GM19397 (cell line): ENCODE results near the gene CPZ.

ENCODE experiments used
- ATAC-seq: cut with Tn5 transposase; IDR thresholded peaks from one replicate; pipeline ENCODE4 v1.9.1; 2021; ENCODE audit warnings: mild to moderate bottlenecking, moderate library complexity; ENCODE audit not compliant: unreplicated experiment

CPZ gene

GRCh38 chr4:8592366-8593263 lies at the start of gene CPZ:
Gene CPZ, plus strand, starts transcription at chr4:8592765. Its CDS starts 69 bp downstream, at chr4:8592834.
- ATAC-seq: no peak

DNA sequence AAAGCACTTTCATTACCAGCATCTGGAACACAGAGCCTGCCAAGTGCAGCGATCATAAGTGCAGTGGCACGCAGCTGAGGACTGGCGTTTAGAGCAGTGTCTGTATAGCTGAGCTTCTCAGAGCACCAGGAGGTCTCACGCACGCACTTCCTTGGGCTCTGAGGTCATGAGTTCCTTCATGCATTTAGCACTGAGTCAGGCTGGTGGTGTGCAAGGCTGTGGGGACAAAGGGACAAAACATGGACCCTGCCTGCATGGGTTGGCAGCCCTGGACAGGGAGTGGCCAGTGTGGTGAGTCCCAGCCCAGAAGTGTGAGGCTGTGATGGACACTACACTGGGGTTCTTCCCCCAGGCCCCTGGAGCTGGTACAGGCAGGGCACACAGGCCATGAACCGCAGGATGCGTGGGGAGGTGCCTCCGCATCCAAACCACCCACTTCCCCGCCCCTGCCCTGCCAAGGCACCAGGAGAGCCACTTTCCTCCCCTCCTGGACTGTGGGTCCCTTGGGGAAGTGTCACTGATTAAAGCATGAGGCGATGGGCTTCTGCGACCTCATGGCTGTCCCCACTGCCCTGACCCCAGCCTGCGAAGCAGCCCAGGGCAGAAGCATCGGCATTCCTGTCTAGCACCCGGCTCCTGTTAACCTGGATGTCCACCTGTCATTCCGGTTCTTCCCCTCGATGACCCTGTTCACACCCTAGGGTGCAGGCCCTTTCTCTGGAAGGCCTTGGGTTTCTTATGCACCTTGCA lies 49.6 kb upstream of the CPZ start:
- no peak for ATAC-seq

DNA sequence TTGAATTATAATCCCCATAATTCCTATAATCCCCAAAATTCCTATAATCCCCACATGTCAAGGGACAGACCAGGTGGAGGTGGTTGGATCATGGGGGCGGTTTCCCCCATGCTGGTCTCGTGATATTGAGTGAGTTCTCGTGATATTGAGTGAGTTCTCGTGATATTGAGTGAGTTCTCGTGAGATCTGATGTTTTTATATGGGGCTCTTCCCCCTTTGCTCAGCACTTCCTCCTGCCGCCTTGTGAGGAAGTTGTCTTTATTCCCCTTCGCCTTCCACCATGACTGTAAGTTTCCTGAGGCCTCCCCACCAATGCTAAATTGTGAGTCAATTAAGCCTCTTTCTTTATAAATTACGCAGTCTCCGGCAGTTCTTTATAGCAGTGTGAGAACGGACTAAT lies 48.9 kb upstream of the CPZ start:
- ATAC-seq: no peak

DNA sequence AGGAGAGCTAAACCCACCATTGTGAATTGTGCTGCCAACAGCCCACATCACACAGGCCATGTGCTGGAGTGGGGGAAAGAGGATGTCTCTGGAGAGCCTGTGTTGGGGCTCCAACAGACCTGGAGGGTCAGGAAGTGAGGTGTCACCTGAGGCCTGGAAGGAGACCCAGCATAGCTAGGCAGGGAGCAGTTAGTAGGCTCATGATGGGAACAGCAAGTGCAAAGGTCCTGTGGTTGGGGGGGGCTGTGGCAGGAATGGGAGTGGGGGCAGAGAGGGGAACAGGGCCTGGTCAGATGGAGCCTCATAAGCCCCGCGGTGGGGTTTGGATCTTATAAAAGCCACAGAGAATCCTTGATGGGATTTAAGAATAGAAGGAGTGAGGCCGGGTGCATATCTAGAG lies 48.3 kb upstream of the CPZ start:
- ATAC-seq: no peak

DNA sequence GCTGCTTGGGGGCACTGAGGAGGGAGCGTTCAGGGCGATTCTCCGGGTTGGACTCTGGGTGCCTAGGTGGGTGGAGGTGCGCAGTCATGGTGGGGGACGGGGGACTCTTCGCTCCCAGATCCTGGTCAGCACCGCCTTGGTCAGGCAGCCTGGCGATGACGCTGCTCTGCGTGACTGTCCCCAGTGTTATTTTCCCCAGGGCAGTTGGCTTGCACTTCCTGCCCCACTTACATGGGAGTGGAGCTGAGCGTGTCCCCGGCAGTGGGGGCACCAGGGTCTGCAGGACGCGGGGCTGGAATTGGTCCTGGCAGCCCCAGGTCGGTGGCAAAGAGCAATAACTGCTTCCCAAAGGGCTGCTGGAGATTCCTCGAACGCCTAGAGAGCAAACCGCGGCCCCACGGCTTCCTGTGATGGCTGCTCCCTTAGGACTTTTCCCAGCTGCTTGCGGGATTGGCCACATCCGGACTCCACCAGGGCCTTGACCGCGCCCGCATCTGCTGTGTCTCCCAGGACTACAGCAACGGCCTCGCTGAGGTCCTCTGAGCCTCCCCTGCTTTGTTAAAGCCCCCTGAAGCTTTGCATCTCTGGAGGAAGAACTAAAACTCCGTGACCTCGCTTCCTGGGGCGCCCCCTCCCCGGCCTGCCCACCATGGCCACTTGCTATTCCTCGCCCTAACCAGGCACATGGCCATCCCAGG lies 47.7 kb upstream of the CPZ start:
- ATAC-seq: no peak

- ATAC-seq: no peak
Measured at GRCh38 chr4:8545439-8545765, 47.2 kb upstream of the CPZ start.

- ATAC-seq: no peak
Measured at GRCh38 chr4:8546766-8547107, 45.8 kb upstream of the CPZ start.

DNA sequence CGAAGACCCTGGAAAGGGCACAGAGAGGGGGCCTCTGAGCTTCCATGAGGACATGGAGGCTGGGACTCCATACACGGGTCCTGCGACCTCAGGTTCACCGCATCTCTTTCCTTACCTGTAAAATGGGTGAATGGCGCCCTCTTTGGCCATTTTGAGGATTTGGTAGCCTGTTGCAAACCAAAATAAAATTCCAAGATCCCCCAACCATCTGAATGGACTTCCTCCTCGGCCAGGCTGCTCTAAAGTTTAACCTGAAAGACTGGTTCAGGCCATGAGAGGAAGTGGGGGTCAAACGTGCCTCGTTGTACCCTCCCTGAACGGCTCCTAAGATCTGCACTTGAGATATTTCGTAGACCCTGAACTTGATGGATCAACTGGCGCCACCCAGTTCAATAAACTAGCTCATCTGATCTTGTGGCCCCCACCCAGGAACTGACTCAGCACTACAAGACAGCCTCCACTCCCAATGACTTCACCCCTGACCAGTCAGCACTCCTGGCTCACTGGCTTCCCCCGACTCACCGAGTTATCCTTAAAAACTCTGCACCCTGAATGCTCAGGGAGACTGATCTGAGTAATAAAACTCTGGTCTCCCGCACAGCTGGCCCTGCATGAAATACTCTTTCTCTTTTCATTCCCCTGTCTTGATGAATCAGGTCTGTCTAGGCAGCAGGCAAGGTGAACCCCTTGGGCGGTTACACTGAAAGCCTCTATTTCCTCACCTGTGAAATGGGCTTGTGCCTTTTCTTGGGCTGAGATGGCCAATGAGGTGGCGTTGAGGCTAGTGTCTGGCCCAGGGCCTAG lies 45.3 kb upstream of the CPZ start:
- no peak for ATAC-seq

GRCh38 chr4:8547912-8548730 lies 44.4 kb upstream of the CPZ start:
- ATAC-seq: no peak

- ATAC-seq: no peak
Measured at GRCh38 chr4:8548731-8549351, 43.7 kb upstream of the CPZ start.

GRCh38 chr4:8549352-8549931 lies 43.1 kb upstream of the CPZ start:
- no peak for ATAC-seq

- no peak for ATAC-seq
Measured at GRCh38 chr4:8550691-8551090, 41.9 kb upstream of the CPZ start.

- no peak for ATAC-seq
Measured at GRCh38 chr4:8552024-8552423, 40.5 kb upstream of the CPZ start.

- ATAC-seq: no peak
Measured at GRCh38 chr4:8552581-8553205, 39.9 kb upstream of the CPZ start.

DNA sequence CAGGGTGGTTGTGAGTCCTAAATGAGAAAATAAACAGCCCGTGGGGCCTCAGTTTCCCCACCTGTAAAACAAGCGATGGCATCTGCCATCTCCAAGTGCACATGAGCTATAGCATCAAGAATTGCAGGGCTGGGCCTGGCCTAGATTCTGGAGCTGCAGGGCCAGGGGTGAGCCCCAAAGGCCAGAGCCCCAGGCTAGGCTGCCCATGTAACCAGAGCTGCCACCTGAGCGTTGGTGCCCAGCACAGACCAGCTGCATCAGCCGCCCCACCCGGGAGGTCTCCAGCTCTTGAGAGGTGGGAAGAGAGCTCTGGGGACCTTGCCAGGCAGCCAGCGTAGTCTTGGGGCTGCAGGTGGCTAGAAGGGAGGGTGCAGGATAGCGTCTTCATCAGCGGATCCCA lies 39.3 kb upstream of the CPZ start:
- no peak for ATAC-seq

DNA sequence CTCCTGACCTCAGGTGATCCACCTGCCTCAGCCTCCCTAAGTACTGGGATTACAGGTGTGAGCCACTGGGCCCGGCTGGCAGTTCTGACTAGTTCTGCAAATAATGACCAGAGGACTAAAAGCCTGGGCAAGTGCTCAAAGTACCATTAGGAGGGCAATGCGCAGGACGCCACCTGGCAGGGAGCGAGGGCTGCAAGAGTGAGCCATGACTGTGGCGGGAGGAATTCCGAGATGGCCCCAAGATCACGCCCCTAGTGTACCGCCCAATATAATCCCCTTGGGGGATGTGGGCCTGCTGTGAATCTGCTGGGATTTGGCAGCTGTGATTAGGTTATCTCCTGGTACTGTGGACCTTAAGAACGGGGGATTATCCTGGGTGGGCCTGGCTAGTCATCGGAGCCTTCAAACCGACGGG lies 38.6 kb upstream of the CPZ start:
- no peak for ATAC-seq

DNA sequence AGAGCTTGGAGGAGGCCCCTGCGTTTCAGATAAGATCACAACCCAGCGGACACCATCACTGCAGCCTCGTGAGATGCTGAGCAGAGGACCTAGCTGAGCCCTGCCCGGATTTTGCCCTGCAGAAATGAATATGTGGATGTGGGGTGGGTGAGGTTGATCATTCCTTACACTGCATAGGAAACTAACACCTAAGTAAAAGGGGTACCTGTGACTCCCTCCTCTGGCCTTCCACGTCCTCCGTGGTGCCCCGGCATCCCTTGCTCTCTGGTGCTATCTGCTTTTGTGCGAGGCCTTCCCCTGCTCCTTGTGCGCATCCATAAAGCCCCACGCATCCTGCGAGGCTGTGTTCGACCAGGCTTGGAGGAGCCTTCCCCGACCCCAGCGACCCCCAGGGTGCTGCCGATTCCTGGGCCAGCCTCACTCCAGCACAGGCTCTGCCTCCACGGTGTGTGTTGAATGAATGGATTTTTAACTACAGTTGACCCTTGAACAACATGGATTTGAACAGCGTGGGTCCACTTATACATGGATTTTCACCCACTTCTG lies 37.9 kb upstream of the CPZ start:
- no peak for ATAC-seq

- ATAC-seq: no peak
Measured at GRCh38 chr4:8555716-8556115, 36.8 kb upstream of the CPZ start.
